ENCODE measurements around the gene SCN1A.
A peak's percentile ranks its signal among the peaks of the same experiment; 100 is the strongest.

Gene SCN1A

GRCh38 chr2:166135152-166135848, 7.5 kb upstream of the SCN1A start:
- TF ChIP-seq ZFX (IDR thresholded peaks at IDR 0.05) (no peak), CTCF (conservative IDR thresholded peaks at IDR 0.05) (no peak)
- no peak overlapping the region for H3K27ac ChIP-seq

GRCh38 chr2:166134252-166135151, 6.7 kb upstream of the SCN1A start:
- H3K27ac ChIP-seq = no peak overlapping the region
- no peak for TF ChIP-seq ZFX (IDR thresholded peaks at IDR 0.05)
- TF ChIP-seq CTCF (conservative IDR thresholded peaks at IDR 0.05) = no peak

GRCh38 chr2:166133653-166134052, 5.8 kb upstream of the SCN1A start:
- no peak for TF ChIP-seq ZFX (IDR thresholded peaks at IDR 0.05)
- no peak for TF ChIP-seq CTCF (conservative IDR thresholded peaks at IDR 0.05)
- H3K27ac ChIP-seq = no peak overlapping the region

- TF ChIP-seq ZFX (IDR thresholded peaks at IDR 0.05) = no peak
- TF ChIP-seq CTCF (conservative IDR thresholded peaks at IDR 0.05) = peak; percentile 46
- no peak overlapping the region for H3K27ac ChIP-seq
Measured at GRCh38 chr2:166128156-166128505, 311 bp upstream of the SCN1A start.

GRCh38 chr2:166126007-166126639, 1.7 kb downstream of the SCN1A start:
- no peak for TF ChIP-seq CTCF (conservative IDR thresholded peaks at IDR 0.05)
- no peak for TF ChIP-seq ZFX (IDR thresholded peaks at IDR 0.05)
- no peak overlapping the region for H3K27ac ChIP-seq

- no peak overlapping the region for H3K27ac ChIP-seq
Measured at GRCh38 chr2:166125557-166125956, 2.3 kb downstream of the SCN1A start.

More at GRCh38 chr2:166125557-166125956, 2.3 kb downstream of the SCN1A start:
- TF ChIP-seq CTCF (conservative IDR thresholded peaks at IDR 0.05) (no peak), ZFX (IDR thresholded peaks at IDR 0.05) (no peak)
